GM12864 (cell line): ENCODE data around the gene RNFT2.
"Not testable (repeated sequence)": the region's sequence is repeated elsewhere in the genome, so short reads cannot be mapped to it uniquely, and the experiment has no call there.

Experiments used
- DNase-seq: peaks from one replicate; pipeline ENCODE4 v3.0.0-alpha.2; 2011; ENCODE audit warnings: low read depth
- H3K4me3 ChIP-seq: 2 replicates; pipeline ENCODE4 v1.5.1; 2011; ENCODE audit warnings: mild to moderate bottlenecking, low read depth, low read length, control low read depth
- TF ChIP-seq, protein P1 (sequence below): IDR thresholded peaks from 2 replicates; pipeline ENCODE4 v1.5.1; 2011; ENCODE audit warnings: low read depth, mild to moderate bottlenecking, moderate library complexity, low read length, control low read depth, inconsistent platforms; ENCODE audit errors: missing control alignments

The RNFT2 gene

DNA sequence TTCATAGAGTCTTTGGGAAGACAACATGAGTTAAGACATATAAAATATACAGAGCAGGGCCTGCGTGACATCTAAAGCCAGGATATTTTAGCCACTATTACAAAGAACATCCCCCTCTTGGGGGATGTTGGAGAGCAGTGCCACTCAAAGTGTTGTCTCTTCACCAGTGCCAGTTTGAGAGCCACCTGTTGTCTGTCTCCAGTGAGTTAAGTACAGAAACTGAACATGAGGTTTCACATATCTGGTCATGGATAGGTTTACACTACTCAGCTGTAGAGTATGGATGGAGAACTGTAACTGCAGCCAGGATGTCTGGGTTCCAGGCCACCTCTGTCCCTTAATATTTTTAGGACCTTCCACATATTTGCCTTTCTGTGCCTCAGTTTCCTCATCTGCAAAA lies 39.1 kb downstream of the RNFT2 start:
- TF ChIP-seq, protein P1, sequence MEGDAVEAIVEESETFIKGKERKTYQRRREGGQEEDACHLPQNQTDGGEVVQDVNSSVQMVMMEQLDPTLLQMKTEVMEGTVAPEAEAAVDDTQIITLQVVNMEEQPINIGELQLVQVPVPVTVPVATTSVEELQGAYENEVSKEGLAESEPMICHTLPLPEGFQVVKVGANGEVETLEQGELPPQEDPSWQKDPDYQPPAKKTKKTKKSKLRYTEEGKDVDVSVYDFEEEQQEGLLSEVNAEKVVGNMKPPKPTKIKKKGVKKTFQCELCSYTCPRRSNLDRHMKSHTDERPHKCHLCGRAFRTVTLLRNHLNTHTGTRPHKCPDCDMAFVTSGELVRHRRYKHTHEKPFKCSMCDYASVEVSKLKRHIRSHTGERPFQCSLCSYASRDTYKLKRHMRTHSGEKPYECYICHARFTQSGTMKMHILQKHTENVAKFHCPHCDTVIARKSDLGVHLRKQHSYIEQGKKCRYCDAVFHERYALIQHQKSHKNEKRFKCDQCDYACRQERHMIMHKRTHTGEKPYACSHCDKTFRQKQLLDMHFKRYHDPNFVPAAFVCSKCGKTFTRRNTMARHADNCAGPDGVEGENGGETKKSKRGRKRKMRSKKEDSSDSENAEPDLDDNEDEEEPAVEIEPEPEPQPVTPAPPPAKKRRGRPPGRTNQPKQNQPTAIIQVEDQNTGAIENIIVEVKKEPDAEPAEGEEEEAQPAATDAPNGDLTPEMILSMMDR, result no peak
- no peak for DNase-seq
- H3K4me3 ChIP-seq, result no peak overlapping the region

DNA sequence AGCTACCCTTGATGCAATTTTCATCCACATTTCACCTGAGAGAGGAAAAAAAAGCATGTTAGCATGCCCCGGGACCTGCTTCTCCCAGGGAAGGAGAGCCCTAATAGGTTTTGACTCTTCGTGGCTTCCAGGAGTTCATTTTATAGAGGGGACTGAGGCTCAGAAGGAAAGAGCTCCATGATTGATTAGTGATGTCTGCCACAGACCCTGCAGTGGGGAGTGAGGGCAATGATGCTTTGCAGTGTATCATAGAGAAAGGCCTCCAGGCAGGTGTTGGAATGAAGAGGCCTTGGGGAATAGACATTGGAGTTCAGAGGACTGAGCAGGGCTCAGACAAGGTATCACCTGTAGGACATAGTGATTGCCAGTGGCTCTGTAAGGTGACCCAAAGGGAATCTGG lies 41.5 kb downstream of the RNFT2 start:
- no peak for DNase-seq
- TF ChIP-seq, protein P1, result no peak
- H3K4me3 ChIP-seq, result no peak overlapping the region

DNA sequence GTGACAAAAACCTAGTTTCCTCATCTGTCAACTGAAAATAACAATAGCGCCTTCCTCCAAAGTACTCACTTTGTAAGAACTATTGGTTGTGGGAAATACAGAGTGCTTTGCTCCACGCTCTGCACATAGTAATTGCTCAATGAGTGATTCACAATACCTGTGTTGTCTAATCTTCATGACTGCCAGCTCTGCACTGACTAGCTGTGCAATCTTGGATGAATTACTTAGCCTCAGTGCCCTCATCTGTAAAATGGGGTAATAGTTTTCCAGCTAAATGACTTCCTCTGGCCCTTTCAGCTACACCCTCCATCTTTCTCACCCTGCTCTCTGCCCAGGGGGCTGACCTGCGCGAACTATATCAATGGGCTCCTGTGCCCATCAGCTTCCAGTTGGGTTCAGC lies 42.8 kb downstream of the RNFT2 start:
- no peak overlapping the region for H3K4me3 ChIP-seq
- TF ChIP-seq, protein P1, result no peak
- DNase-seq, result no peak

DNA sequence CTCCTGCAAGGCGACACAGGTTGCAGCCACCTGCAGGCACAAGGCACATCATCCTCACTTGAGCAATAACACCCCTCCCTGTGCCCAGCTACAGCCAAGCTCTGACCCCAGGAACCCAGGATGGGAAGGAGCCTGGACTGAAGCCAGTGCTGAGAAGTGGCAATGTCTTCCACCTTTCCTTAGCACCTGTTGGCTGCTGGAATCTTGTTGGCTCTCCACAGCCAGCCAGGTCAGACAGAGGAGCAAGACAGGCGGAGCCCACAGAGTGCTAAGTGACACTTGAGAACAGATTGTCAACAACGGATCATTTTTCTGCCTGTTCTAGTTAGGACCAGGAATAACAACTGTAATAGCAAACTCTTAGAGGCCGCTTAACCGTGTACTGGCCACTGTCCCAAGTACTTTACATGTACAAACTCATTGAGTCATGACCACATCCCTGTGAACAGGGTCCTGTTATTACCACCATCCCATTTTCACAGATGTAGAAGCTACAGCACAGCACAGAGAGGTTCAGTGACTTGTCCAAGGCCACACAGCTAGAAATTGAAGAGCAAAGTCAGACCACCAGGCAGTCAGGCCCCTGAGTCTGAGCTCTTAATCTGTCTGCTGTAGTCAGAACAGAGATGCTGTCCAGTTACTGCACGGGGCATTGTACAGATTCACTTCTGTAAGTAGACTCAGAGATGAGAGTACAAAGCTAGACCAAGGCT lies 45.6 kb downstream of the RNFT2 start:
- H3K4me3 ChIP-seq, result no peak overlapping the region
- TF ChIP-seq, protein P1, result no peak
- no peak for DNase-seq

DNA sequence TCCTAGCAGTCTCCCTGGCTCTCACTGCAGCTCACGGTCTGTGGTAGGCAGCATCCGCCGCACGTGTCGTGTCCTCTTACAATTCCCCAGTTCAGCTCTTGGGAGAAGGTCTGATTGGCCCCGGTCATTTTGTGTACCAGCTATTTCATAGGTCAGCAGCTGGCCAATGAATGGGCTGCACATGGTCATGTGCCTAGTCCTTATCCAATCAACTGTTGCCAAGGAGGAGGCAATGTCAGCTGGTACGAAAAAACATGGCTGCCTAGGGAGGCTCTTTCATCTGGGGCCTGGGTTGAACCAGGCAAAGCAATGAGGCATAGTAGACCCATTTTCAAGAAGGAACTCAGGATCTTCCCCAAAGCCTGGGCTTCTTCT lies 46.1 kb downstream of the RNFT2 start:
- no peak for DNase-seq
- H3K4me3 ChIP-seq, result no peak overlapping the region
- TF ChIP-seq, protein P1, result no peak

DNA sequence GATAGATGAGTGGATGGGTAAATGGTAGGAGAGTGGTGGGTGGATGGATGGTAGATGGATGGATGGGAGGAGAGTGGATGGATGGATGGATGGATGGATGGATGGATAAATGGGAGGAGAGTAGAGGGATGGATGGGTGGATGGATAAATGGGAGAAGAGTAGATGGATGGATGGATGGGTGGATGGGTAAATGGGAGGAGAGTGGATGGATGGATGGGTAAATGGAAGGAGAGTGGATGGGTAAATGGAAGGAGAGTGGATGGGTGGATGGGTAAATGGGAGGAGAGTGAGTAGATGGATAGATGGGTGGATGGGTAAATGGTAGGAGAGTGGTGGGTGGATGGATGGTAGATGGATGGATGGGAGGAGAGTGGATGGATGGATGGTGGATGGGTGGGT lies 51.4 kb downstream of the RNFT2 start:
- DNase-seq, H3K4me3 ChIP-seq: not testable (repeated sequence)

DNA sequence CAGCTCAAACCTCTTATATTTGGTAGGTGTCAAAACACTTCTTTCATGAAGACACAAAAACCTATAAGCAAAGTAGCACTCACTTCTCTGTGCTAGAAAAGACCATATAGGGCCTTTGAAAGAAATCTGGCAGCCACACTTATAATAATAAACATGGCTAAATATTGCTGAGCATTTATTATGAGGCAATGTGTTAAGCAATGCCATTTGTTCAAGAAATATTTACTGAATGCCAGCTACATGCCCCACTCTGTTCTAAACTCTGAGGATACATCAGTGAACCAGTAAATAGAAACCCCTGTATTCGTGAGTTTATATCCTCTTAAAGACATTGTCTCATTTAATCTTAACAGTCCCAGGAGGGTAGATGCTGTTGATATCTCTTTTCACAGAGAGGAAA lies 52.0 kb downstream of the RNFT2 start:
- no peak overlapping the region for H3K4me3 ChIP-seq
- DNase-seq, result no peak
- TF ChIP-seq, protein P1, result no peak
